Measurements from ENCODE around the gene SYT2.

The SYT2 gene

GRCh38 chr1:202664083-202664482 lies 46.2 kb downstream of the SYT2 start:
- DNase-seq (no peak), ATAC-seq (ENCODE audit: insufficient read depth, low read depth) (no peak)
- H3K4me1 ChIP-seq (ENCODE audit: insufficient read depth, low read length): no peaks in the 10 kb centered on the region
- H3K27me3 ChIP-seq (ENCODE audit: insufficient read depth, low read length, poor library complexity): no peaks in the 10 kb centered on the region
- H4K20me1 ChIP-seq (ENCODE audit: insufficient read depth, low read length): no peaks in the 10 kb centered on the region
- H3K36me3 ChIP-seq (ENCODE audit: insufficient read depth, low read length): no peaks in the 10 kb centered on the region
- H2AFZ ChIP-seq (ENCODE audit: low read depth, low read length): no peak overlapping the region
- H3K9ac ChIP-seq (ENCODE audit: low read depth, low read length): no peak overlapping the region
- no peak overlapping the region for H3K27ac ChIP-seq (ENCODE audit: low read length)
- H3K4me2 ChIP-seq (ENCODE audit: insufficient read depth, low read length): no peak overlapping the region
- H3K79me2 ChIP-seq (ENCODE audit: insufficient read depth, low read length): no peaks in the 10 kb centered on the region
- H3K9me3 ChIP-seq (ENCODE audit: insufficient read depth, low read length, severe bottlenecking): no peaks in the 10 kb centered on the region
- TF ChIP-seq EZH2 (IDR thresholded peaks at IDR 0.05; ENCODE audit: borderline replicate concordance, low read depth, low read length, severe bottlenecking) (no peak), CTCF (IDR thresholded peaks at IDR 0.05; ENCODE audit: borderline replicate concordance, extremely low read depth, low read length, poor library complexity, severe bottlenecking) (no peak)
- no peak overlapping the region for H3K4me3 ChIP-seq (ENCODE audit: low read depth in 1 of 2, low read length in 2 of 2)

- H3K36me3 ChIP-seq (ENCODE audit: insufficient read depth, low read length): no peaks in the 10 kb centered on the region
- H3K9me3 ChIP-seq (ENCODE audit: insufficient read depth, low read length, severe bottlenecking): no peaks in the 10 kb centered on the region
- ATAC-seq (ENCODE audit: insufficient read depth, low read depth) (no peak), DNase-seq (no peak)
- no peak overlapping the region for H3K4me2 ChIP-seq (ENCODE audit: insufficient read depth, low read length)
- no peaks in the 10 kb centered on the region for H4K20me1 ChIP-seq (ENCODE audit: insufficient read depth, low read length)
- no peaks in the 10 kb centered on the region for H3K27me3 ChIP-seq (ENCODE audit: insufficient read depth, low read length, poor library complexity)
- TF ChIP-seq CTCF (IDR thresholded peaks at IDR 0.05; ENCODE audit: borderline replicate concordance, extremely low read depth, low read length, poor library complexity, severe bottlenecking): no peak
- TF ChIP-seq EZH2 (IDR thresholded peaks at IDR 0.05; ENCODE audit: borderline replicate concordance, low read depth, low read length, severe bottlenecking): no peak
- no peaks in the 10 kb centered on the region for H3K4me1 ChIP-seq (ENCODE audit: insufficient read depth, low read length)
- H3K9ac ChIP-seq (ENCODE audit: low read depth, low read length): no peak overlapping the region
- no peak overlapping the region for H3K27ac ChIP-seq (ENCODE audit: low read length)
- H3K4me3 ChIP-seq (ENCODE audit: low read depth in 1 of 2, low read length in 2 of 2): no peak overlapping the region
- no peaks in the 10 kb centered on the region for H3K79me2 ChIP-seq (ENCODE audit: insufficient read depth, low read length)
- H2AFZ ChIP-seq (ENCODE audit: low read depth, low read length): no peak overlapping the region
Measured at GRCh38 chr1:202663131-202663530, 47.1 kb downstream of the SYT2 start.

- ATAC-seq (ENCODE audit: insufficient read depth, low read depth): no peak
- H2AFZ ChIP-seq (ENCODE audit: low read depth, low read length): no peak overlapping the region
- no peak for DNase-seq
- TF ChIP-seq CTCF (IDR thresholded peaks at IDR 0.05; ENCODE audit: borderline replicate concordance, extremely low read depth, low read length, poor library complexity, severe bottlenecking) (no peak), EZH2 (IDR thresholded peaks at IDR 0.05; ENCODE audit: borderline replicate concordance, low read depth, low read length, severe bottlenecking) (no peak)
- H3K4me3 ChIP-seq (ENCODE audit: low read depth in 1 of 2, low read length in 2 of 2): no peak overlapping the region
- H3K9me3 ChIP-seq (ENCODE audit: insufficient read depth, low read length, severe bottlenecking): no peaks in the 10 kb centered on the region
- no peaks in the 10 kb centered on the region for H3K79me2 ChIP-seq (ENCODE audit: insufficient read depth, low read length)
- no peaks in the 10 kb centered on the region for H3K27me3 ChIP-seq (ENCODE audit: insufficient read depth, low read length, poor library complexity)
- H3K27ac ChIP-seq (ENCODE audit: low read length): no peak overlapping the region
- peaks cover under 1% of the 10 kb centered on the region for H4K20me1 ChIP-seq (ENCODE audit: insufficient read depth, low read length)
- H3K36me3 ChIP-seq (ENCODE audit: insufficient read depth, low read length): no peaks in the 10 kb centered on the region
- H3K4me1 ChIP-seq (ENCODE audit: insufficient read depth, low read length): no peaks in the 10 kb centered on the region
- no peak overlapping the region for H3K4me2 ChIP-seq (ENCODE audit: insufficient read depth, low read length)
- H3K9ac ChIP-seq (ENCODE audit: low read depth, low read length): no peak overlapping the region
Measured at GRCh38 chr1:202662081-202662480, 48.2 kb downstream of the SYT2 start.

Data from DND-41 (cell line).